LNCaP clone FGC (cell line): Measurements from ENCODE around the gene GUSB.
"Not testable (repeated sequence)": the region's sequence is repeated elsewhere in the genome, so short reads cannot be mapped to it uniquely, and the experiment has no call there.

Experiments
- DNase-seq: peaks from one replicate; pipeline ENCODE4 v3.0.0-alpha.2; 2011; ENCODE audit warnings: low read depth
- H3K4me3 ChIP-seq: 2 replicates; pipeline ENCODE4 v1.5.1; 2011; ENCODE audit warnings: mild to moderate bottlenecking, low read depth, low read length, control low read depth
- CTCF ChIP-seq: IDR thresholded peaks from 2 replicates; pipeline ENCODE4 v1.5.1; 2012; ENCODE audit warnings: mild to moderate bottlenecking; ENCODE audit not compliant: control insufficient read depth, insufficient read depth; ENCODE audit errors: extremely low read depth

The GUSB gene

GRCh38 chr7:65981965-65982792 is at the start of gene GUSB:
Gene GUSB, minus strand, starts transcription at chr7:65982213. Its CDS starts 30 bp downstream, at chr7:65982183.
- TF ChIP-seq CTCF: no peak
- peak; percentile 56 for DNase-seq
- peak within 1 kb of the TSS; percentile 90 for H3K4me3 ChIP-seq

DNA sequence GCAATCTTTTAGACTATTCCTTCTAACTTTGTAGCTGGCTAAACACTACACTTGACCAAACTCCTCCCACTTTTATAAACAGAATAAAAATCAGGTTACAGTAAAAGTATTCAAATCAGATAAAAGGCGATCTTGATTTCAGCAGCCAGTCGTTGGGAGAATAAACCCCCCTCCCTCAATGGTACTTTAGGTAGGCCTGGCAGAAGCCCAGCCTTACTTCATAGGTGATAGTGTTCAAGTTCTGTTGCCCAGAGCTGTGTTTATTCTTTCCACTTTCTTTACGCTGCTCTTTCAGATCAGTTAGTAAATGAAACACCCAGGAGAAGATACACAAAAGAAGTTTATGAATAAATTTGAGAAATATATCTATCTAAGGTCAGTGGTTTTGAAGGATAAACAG is 46.3 kb upstream of the GUSB start:
- not testable (repeated sequence) for H3K4me3 ChIP-seq, DNase-seq

DNA sequence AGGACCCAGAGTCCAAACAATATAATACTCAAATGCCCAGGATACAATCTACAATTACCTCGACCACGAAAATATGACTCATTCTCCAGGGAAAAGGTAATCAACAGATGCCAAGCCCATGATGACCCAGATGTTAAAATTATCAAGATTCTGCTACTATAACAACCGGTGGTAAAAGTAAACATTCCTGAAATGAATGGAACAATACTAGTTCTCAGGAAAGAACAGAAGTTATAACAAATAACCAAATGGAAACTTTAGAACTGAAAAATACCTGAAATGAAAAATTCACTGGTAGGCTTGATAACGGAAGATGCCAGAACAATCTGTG is 34.1 kb upstream of the GUSB start:
- DNase-seq: no peak
- H3K4me3 ChIP-seq: no peak overlapping the region
- no peak for TF ChIP-seq CTCF

- no peak for TF ChIP-seq CTCF
- no peak for DNase-seq
- no peak overlapping the region for H3K4me3 ChIP-seq
These were observed 33.6 kb upstream of the GUSB start for GRCh38 chr7:66015440-66016130.

DNA sequence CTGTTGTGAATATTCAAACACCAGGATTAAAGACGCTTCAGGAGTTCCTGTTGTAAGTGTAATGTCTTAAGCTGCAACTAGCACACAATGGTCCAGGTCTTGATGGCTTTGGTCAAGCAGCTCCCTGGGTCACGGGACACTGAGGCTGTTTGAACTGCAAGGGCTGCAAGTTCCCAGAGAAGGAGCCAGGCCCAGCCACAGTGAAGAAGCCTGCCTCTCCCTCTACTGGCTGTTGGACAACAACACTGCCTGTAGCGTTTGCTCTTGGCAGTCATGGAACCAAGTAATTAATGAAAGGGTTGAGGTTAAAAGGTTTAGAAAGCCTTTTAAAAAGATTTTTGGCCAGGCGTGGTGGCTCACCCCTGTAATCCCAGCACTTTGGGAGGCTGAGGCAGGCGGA is 31.9 kb upstream of the GUSB start:
- peak; percentile 77 for TF ChIP-seq CTCF
- H3K4me3 ChIP-seq: no peak overlapping the region
- peak; percentile 68 for DNase-seq

DNA sequence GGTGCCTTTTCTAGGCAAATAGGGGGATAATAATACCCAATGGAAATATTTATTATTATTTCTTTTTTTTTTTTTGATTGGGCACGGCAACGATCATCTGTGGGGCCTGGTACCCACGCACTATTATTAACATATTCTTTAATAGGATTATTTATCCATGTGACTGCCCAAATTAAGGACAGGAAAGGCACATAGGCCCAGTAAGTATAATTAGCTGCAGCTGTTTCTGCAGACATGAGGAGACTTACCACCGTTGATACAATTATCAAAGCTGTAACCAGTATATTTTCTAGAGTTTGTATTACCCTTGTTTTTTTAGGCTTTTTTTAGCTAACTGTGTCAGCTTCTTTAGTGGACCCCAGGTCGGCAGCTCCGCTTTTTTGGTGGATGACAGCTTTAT is 25.2 kb upstream of the GUSB start:
- DNase-seq: no peak
- TF ChIP-seq CTCF: no peak
- H3K4me3 ChIP-seq: no peak overlapping the region

- H3K4me3 ChIP-seq, DNase-seq: not testable (repeated sequence)
These were observed 23.2 kb upstream of the GUSB start for GRCh38 chr7:66005115-66005671.

DNA sequence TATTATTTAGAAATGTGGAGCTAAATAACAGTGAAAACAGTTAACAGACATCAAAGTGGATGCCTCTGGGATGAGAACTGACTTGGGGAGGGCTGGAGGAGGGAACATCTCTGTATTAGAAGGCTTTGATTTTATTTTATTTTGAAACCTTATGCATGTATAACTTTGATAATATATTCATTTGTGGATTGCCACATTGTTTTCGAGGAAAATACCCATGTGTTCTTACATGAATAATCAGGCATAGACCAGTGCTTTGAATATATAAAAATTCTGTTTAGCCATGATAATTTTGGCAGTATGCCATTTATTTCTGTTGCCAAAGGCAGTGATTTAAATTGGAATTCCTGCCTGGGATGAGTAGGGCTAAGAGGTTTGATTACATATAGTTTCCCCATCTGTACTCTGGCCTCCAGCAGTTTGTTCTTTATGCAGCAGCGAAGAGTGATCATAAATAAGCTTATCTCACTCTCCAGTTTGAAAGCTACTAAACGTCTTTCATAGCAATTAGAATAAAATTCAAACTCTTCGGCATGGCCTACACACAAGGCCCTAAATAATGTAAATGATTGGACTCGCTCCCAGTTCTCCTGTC is 18.9 kb upstream of the GUSB start:
- not testable (repeated sequence) for H3K4me3 ChIP-seq, DNase-seq

GRCh38 chr7:65994984-65995383 is 13.0 kb upstream of the GUSB start:
- DNase-seq, H3K4me3 ChIP-seq: not testable (repeated sequence)
